MM.1S (cell line): ENCODE results near the gene TXN2.

ENCODE experiments used
- EZH2 ChIP-seq: fragments of 300-600 bp; sonication (generic); optimal IDR thresholded peaks from 2 replicates; pipeline ENCODE3; 2017; ENCODE audit warnings: low read depth, mild to moderate bottlenecking, antibody characterized with exemption, low read length, mixed read lengths
- EZH2phosphoT487 ChIP-seq: fragments of 300-600 bp; sonication (generic); IDR thresholded peaks from 2 replicates; pipeline ENCODE4 v1.6.1; 2018; ENCODE audit warnings: antibody characterized with exemption, low read length
- TF ChIP-seq, protein P1 (sequence below): fragments of 300-600 bp; sonication (generic); IDR thresholded peaks from 2 replicates; pipeline ENCODE4 v1.5.1; 2016; ENCODE audit warnings: antibody characterized with exemption, low read length, mixed read lengths

DNA sequence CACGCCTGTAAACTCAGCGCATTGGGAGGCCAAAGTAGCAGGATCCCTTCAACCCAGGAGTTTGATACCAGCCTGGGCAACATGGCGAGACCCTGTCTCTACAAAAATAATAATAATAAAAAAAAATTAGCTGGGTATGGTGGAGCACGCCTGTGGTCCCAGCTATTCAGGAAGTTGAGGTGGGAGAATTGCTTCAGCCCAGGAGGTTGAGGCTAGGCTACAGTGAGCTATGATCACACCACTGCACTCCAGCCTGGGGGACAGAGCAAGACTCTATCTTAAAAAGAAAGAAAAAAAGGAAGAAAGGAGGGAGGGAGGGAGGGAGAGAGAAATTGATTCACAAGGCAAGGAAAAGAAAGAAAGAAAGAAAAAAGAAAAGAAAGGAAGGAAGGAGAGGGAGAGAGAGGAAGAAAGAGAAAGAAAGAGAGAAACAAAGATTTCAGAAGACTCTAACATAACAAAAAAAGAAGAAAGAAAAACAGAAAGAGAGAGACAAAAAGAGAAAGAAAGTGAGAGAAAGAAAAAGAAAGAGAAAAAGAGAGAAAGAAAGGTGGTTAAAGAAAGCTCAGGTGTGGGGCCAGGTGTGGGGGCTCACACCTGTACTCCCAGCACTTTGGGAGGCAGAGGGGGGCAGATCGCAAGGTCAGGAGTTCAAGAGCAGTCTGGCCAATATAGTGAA, 56.4 kb downstream of the TXN2 start:
- TF ChIP-seq, protein P1, sequence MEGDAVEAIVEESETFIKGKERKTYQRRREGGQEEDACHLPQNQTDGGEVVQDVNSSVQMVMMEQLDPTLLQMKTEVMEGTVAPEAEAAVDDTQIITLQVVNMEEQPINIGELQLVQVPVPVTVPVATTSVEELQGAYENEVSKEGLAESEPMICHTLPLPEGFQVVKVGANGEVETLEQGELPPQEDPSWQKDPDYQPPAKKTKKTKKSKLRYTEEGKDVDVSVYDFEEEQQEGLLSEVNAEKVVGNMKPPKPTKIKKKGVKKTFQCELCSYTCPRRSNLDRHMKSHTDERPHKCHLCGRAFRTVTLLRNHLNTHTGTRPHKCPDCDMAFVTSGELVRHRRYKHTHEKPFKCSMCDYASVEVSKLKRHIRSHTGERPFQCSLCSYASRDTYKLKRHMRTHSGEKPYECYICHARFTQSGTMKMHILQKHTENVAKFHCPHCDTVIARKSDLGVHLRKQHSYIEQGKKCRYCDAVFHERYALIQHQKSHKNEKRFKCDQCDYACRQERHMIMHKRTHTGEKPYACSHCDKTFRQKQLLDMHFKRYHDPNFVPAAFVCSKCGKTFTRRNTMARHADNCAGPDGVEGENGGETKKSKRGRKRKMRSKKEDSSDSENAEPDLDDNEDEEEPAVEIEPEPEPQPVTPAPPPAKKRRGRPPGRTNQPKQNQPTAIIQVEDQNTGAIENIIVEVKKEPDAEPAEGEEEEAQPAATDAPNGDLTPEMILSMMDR: no peak
- TF ChIP-seq EZH2: no peak
- no peak for TF ChIP-seq EZH2phosphoT487
